Measurements from ENCODE around the gene KCNQ1. TPM values are rescaled to one million over a fixed set of nuclear protein-coding genes. Genes with fewer than 3 reads are reported as not detected.

KCNQ1 gene
- total and polyA plus RNA-seq, 2 experiments from 2014 or later = 0.45 to 0.87 TPM

DNA sequence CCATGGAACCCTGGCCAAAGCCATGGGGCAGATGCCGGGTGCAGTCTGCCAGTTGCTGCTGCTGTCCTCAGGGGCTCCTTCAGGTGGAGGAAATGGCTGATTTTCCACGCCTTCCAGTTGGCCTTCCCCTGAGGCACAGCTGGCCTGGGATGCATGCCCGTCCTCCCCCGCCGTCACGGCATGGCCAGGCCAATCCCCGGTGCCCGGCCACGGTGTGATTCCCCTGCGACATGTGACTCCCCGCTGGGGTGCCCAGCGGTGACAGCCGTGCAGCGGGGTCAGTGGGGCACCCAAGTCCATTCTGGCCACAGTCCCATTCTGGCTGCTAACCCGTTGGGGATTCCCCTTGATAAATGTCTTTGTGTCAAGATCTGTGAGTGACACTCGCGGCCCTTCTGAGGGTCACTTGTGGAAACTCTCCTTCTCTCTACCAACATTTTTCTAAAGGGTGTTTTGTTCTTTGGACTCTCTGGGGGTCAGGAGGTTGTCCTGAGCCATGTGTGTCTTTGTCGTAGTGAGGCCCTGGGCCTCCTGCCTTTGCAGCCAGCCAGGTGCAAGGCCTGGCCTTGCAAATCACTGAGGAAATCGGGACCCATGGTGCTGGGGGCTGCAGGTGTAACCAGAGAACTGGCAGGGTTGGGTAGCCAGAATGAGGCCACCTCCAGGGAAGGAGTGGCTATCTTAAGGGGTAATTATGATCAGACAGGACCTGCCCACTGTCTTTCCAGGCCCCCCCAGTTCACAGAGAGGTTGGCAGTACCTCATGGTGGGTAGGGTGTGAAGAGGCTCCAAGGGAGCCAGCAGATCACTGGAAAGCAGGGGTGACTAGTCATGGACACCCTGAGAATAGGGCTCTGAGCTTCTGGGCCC, 217.9 kb downstream of the KCNQ1 start:
- Histone ChIP-seq H3K27ac (ENCODE audit: low read depth) (no peak overlapping the region), H3K27me3 (ENCODE audit: insufficient read depth) (peaks cover 35% of the 10 kb centered on the region), H4K20me1 (replicated peaks; ENCODE audit: insufficient read depth) (no peaks in the 10 kb centered on the region; the same call in none of the 2 replicates), H3K4me3 (no peak overlapping the region), H2AFZ (no peak overlapping the region), H3K9me2 (ENCODE audit: insufficient read depth) (no peaks in the 10 kb centered on the region; the same call in 1 of the 2 replicates), H3K4me1 (ENCODE audit: insufficient read depth) (no peaks in the 10 kb centered on the region), H3K79me2 (replicated peaks; ENCODE audit: insufficient read depth) (no peaks in the 10 kb centered on the region), H3K4me2 (no peak overlapping the region), H3K36me3 (ENCODE audit: insufficient read depth) (peaks cover 17% of the 10 kb centered on the region; the same call in 1 of the 2 replicates), H3F3A (replicated peaks; ENCODE audit: low read depth) (no peaks in the 10 kb centered on the region)
- Mint-ChIP-seq H3K36me3 (ENCODE audit: low read depth) (peaks cover 77% of the 10 kb centered on the region), H3K9me3 (peaks cover 68% of the 10 kb centered on the region), H3K4me1 (no peaks in the 10 kb centered on the region), H3K27ac (no peak overlapping the region), H3K4me3 (no peak overlapping the region), H3K27me3 (ENCODE audit: insufficient read depth, low read depth, poor library complexity) (peaks cover 35% of the 10 kb centered on the region)
- ATAC-seq = no peak
- no peak for TF ChIP-seq JUNB (IDR thresholded peaks at IDR 0.05; ENCODE audit: unreplicated experiment)
- TF ChIP-seq, protein P1, sequence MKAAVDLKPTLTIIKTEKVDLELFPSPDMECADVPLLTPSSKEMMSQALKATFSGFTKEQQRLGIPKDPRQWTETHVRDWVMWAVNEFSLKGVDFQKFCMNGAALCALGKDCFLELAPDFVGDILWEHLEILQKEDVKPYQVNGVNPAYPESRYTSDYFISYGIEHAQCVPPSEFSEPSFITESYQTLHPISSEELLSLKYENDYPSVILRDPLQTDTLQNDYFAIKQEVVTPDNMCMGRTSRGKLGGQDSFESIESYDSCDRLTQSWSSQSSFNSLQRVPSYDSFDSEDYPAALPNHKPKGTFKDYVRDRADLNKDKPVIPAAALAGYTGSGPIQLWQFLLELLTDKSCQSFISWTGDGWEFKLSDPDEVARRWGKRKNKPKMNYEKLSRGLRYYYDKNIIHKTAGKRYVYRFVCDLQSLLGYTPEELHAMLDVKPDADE (IDR thresholded peaks at IDR 0.05) = no peak
- no peak for TF ChIP-seq NANOG (IDR thresholded peaks at IDR 0.05; ENCODE audit: borderline replicate concordance)
- TF ChIP-seq, protein P2, sequence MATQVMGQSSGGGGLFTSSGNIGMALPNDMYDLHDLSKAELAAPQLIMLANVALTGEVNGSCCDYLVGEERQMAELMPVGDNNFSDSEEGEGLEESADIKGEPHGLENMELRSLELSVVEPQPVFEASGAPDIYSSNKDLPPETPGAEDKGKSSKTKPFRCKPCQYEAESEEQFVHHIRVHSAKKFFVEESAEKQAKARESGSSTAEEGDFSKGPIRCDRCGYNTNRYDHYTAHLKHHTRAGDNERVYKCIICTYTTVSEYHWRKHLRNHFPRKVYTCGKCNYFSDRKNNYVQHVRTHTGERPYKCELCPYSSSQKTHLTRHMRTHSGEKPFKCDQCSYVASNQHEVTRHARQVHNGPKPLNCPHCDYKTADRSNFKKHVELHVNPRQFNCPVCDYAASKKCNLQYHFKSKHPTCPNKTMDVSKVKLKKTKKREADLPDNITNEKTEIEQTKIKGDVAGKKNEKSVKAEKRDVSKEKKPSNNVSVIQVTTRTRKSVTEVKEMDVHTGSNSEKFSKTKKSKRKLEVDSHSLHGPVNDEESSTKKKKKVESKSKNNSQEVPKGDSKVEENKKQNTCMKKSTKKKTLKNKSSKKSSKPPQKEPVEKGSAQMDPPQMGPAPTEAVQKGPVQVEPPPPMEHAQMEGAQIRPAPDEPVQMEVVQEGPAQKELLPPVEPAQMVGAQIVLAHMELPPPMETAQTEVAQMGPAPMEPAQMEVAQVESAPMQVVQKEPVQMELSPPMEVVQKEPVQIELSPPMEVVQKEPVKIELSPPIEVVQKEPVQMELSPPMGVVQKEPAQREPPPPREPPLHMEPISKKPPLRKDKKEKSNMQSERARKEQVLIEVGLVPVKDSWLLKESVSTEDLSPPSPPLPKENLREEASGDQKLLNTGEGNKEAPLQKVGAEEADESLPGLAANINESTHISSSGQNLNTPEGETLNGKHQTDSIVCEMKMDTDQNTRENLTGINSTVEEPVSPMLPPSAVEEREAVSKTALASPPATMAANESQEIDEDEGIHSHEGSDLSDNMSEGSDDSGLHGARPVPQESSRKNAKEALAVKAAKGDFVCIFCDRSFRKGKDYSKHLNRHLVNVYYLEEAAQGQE (IDR thresholded peaks at IDR 0.05; ENCODE audit: unreplicated experiment) = no peak
- TF ChIP-seq, protein P3, sequence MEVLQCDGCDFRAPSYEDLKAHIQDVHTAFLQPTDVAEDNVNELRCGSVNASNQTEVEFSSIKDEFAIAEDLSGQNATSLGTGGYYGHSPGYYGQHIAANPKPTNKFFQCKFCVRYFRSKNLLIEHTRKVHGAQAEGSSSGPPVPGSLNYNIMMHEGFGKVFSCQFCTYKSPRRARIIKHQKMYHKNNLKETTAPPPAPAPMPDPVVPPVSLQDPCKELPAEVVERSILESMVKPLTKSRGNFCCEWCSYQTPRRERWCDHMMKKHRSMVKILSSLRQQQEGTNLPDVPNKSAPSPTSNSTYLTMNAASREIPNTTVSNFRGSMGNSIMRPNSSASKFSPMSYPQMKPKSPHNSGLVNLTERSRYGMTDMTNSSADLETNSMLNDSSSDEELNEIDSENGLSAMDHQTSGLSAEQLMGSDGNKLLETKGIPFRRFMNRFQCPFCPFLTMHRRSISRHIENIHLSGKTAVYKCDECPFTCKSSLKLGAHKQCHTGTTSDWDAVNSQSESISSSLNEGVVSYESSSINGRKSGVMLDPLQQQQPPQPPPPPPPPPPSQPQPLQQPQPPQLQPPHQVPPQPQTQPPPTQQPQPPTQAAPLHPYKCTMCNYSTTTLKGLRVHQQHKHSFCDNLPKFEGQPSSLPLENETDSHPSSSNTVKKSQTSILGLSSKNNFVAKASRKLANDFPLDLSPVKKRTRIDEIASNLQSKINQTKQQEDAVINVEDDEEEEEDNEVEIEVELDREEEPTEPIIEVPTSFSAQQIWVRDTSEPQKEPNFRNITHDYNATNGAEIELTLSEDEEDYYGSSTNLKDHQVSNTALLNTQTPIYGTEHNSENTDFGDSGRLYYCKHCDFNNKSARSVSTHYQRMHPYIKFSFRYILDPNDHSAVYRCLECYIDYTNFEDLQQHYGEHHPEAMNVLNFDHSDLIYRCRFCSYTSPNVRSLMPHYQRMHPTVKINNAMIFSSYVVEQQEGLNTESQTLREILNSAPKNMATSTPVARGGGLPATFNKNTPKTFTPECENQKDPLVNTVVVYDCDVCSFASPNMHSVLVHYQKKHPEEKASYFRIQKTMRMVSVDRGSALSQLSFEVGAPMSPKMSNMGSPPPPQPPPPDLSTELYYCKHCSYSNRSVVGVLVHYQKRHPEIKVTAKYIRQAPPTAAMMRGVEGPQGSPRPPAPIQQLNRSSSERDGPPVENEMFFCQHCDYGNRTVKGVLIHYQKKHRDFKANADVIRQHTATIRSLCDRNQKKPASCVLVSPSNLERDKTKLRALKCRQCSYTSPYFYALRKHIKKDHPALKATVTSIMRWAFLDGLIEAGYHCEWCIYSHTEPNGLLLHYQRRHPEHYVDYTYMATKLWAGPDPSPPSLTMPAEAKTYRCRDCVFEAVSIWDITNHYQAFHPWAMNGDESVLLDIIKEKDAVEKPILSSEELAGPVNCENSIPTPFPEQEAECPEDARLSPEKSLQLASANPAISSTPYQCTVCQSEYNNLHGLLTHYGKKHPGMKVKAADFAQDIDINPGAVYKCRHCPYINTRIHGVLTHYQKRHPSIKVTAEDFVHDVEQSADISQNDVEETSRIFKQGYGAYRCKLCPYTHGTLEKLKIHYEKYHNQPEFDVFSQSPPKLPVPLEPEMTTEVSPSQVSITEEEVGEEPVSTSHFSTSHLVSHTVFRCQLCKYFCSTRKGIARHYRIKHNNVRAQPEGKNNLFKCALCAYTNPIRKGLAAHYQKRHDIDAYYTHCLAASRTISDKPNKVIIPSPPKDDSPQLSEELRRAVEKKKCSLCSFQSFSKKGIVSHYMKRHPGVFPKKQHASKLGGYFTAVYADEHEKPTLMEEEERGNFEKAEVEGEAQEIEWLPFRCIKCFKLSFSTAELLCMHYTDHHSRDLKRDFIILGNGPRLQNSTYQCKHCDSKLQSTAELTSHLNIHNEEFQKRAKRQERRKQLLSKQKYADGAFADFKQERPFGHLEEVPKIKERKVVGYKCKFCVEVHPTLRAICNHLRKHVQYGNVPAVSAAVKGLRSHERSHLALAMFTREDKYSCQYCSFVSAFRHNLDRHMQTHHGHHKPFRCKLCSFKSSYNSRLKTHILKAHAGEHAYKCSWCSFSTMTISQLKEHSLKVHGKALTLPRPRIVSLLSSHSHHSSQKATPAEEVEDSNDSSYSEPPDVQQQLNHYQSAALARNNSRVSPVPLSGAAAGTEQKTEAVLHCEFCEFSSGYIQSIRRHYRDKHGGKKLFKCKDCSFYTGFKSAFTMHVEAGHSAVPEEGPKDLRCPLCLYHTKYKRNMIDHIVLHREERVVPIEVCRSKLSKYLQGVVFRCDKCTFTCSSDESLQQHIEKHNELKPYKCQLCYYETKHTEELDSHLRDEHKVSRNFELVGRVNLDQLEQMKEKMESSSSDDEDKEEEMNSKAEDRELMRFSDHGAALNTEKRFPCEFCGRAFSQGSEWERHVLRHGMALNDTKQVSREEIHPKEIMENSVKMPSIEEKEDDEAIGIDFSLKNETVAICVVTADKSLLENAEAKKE (CRISPR knock-in tag; IDR thresholded peaks at IDR 0.05) = no peak
- no peak for TF ChIP-seq EZH2phosphoT487 (IDR thresholded peaks at IDR 0.05; ENCODE audit: unreplicated experiment)
- TF ChIP-seq POLR2AphosphoS5 (IDR thresholded peaks at IDR 0.05; ENCODE audit: low read depth) = no peak
- no peak for TF ChIP-seq ZNF331 (CRISPR knock-in tag; IDR thresholded peaks at IDR 0.05; ENCODE audit: low read depth)
- no peak for TF ChIP-seq ZNF114 (CRISPR knock-in tag; IDR thresholded peaks at IDR 0.05)
- no peak for TF ChIP-seq STAT1 (IDR thresholded peaks at IDR 0.05; ENCODE audit: unreplicated experiment)
- TF ChIP-seq EZH2 (IDR thresholded peaks at IDR 0.05; ENCODE audit: low read depth, unreplicated experiment) = no peak
- TF ChIP-seq, protein P4, sequence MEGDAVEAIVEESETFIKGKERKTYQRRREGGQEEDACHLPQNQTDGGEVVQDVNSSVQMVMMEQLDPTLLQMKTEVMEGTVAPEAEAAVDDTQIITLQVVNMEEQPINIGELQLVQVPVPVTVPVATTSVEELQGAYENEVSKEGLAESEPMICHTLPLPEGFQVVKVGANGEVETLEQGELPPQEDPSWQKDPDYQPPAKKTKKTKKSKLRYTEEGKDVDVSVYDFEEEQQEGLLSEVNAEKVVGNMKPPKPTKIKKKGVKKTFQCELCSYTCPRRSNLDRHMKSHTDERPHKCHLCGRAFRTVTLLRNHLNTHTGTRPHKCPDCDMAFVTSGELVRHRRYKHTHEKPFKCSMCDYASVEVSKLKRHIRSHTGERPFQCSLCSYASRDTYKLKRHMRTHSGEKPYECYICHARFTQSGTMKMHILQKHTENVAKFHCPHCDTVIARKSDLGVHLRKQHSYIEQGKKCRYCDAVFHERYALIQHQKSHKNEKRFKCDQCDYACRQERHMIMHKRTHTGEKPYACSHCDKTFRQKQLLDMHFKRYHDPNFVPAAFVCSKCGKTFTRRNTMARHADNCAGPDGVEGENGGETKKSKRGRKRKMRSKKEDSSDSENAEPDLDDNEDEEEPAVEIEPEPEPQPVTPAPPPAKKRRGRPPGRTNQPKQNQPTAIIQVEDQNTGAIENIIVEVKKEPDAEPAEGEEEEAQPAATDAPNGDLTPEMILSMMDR (conservative IDR thresholded peaks at IDR 0.05; ENCODE audit: low read depth in 2 of 2) = no peak
- TF ChIP-seq CREB1 (CRISPR knock-in tag; IDR thresholded peaks at IDR 0.05; ENCODE audit: low read depth) = no peak
- DNase-seq (ENCODE audit: low spot score) = no peak

Data from GM23338 (cell line).